ENCODE results near the gene FKRP.
"Not testable (repeated sequence)": the region's sequence is repeated elsewhere in the genome, so short reads cannot be mapped to it uniquely, and the experiment has no call there.

FKRP gene

DNA sequence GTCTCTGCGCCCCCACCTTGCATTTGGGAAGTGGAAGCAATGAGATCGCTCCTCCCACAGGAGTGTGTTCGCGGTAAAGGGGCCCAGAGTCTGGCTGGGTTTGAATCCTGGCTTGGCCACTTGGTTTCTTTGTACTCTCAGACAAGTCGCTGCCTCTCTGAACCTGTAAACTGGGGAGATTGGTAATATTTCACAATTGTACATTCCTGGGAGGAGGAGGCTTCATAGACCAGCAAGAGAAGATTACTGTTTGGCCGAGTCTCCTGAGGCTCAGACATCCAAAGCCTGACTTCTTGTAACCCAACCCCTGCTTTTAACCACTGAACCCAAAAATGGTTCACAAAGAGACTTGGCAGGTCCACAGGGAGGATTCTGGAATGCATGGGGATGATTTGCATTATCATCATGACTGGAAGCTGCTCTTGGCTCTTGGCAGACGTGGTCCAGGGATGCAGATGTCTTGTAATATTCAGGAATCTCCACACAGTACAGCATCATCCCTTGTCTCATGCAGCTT, 14.0 kb downstream of the FKRP start:
- DNase-seq (ENCODE audit: low spot score), result peak; percentile 97

DNA sequence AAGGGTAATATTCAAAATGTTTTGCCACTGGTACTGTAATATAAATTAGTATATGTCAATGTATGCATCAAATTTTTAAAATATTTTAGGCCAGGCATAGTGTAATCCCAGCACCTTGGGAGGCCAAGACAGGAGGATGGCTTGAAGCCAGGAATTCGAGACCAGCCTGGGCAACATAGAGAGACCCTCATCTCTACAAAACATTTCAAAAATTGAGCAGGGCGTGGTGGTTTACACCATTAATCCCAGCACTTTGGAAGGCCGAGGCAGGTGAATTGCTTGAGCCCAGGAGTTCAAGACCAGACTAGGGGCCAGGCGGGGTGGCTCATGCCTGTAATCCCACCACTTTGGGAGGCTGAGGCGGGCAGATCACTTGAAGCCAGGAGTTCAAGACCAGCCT, 14.5 kb downstream of the FKRP start:
- DNase-seq (ENCODE audit: low spot score), result no peak

DNA sequence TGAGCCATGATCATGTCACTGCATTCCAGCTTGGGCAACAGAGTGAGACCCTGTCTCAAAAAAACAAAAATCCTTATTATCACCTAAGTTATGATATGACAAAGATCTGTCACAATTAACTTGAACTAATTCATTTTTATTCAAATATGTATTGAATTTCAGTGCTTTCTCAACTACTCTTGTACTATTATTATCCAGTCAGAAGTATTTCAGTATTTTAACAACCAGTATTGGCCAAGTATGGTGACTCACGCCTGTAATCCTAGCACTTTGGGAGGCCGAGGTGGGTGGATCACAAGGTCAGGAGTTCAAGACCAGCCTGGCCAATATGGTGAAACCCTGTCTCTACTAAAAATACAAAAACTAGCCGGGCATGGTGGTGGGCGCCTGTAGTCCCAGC, 15.0 kb downstream of the FKRP start:
- not testable (repeated sequence) for DNase-seq (ENCODE audit: low spot score)

DNA sequence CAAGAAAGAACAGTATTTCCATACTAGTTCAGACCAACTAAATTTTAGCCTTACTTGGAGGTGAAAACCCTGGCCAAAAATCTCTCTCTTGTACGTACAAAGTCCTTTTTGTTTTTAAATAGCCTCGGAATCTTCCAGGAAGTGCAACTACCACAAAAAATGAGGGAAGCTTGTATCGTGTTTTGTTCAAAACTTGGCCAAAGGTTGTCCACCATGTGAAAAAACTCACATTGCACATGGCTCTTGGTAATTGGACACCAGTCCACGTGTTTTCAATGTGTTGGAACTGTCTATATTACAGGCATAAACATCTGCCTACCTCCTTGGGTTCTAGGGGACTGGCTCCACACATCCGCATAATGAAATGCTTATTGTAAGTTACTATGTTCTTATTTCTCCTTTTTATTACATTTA, 15.6 kb downstream of the FKRP start:
- peak; percentile 31 for DNase-seq (ENCODE audit: low spot score)

DNA sequence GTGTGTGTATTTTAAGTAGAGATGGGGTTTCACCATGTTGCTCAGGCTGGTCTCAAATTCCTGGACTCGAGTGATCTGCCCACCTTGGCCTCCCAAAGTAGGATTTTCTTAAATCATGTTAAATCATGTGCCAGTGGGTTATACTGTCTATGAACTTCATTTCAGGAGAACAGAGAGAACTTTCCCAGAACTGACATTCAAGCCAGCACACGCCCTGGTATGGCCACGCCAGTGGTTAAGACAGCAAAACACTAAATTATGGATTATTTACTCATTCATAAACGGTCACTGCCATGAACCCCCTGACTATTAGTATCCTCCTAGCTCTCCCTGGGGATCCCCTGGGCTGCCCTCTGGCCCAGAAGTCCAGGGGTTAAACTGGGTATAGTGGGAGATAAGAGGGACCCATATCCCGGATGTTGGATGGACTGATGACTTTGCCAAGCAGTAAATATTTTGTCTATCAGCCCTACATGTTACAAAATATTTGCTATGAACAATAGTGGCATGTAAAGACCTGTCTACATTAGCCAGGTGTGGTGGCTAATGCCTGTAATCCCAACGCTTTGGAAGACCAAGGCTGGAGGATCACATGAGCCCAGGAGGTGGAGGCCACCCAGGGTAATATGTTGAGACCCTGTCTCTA, 16.5 kb downstream of the FKRP start:
- DNase-seq (ENCODE audit: low spot score), result no peak

DNA sequence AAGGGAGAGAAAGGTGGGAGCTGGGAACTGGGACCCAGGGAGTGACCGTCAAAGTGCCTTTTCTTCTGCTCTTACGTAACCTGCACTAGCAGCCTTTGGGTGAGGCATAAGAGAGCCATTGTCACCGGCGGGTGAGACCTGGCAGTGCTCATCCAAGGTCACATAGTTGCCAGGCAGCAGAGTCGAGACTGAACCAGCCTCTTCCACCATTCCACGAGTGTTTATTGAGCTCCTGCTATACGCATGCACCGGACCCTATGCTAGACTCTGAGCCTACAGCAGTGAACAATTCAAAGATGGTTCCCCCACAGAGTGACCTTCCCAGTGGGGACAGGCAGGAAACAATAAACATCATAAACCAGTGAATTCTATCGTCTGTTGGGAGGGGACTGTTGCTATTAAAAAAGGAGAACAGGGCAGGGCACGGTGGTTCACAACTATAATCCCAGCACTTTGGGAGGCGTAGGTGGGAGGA, 19.0 kb downstream of the FKRP start:
- DNase-seq (ENCODE audit: low spot score), result no peak

DNA sequence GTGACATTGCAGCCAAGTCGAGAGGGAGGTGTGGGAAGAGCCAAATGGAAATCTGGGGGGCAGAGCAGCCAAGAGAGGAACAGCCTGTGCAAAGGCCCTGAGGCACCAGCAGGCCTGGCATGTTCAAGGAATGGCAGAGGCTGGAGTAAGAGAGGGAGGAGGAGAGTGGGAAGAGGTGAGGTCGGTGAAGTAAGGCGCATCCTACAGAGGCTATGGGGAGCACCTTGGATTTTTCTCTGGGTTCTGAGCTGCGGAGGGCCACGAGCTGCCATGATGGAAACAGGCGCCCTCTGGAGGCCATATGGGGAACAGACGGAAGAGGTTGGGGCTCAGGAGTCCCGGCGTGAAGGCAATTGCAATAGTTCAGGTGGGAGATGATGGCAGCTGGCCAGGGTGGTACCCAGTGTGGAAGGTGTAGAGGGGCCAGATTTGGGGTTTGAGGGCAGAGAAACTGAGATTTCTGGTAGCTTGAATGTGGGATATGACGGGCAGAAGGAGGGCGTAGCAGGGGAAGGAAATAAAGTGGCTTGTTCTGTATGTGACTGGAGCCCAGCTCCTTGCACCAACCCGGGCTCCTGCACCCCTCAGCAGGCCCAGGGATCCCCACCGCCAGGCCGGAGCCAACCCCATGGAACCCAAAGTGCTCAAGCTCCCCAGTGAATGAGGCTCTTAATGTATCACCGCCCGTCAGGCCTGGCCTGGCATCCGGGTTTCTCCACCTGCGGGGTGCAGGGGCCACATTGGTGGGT, 20.9 kb downstream of the FKRP start:
- DNase-seq (ENCODE audit: low spot score), result no peak

DNA sequence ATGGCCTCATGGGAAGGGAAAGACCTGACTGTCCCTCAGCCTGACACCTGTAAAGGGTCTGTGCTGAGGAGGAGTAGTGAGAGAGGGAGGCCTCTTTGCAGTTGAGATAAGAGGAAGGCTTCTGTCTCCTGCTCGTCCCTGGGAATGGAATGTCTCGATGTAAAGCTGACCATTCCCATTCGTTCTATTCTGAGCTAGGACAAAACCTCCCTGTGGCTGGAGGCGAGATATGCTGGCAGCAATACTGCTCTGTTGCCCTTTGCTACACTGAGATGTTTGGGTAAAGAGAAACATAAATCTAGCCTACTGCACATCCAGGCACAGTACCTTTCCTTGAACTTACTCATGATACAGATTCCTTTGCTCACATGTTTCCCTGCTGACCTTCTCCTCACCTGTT, 22.9 kb downstream of the FKRP start:
- DNase-seq (ENCODE audit: low spot score), result not testable (repeated sequence)

DNA sequence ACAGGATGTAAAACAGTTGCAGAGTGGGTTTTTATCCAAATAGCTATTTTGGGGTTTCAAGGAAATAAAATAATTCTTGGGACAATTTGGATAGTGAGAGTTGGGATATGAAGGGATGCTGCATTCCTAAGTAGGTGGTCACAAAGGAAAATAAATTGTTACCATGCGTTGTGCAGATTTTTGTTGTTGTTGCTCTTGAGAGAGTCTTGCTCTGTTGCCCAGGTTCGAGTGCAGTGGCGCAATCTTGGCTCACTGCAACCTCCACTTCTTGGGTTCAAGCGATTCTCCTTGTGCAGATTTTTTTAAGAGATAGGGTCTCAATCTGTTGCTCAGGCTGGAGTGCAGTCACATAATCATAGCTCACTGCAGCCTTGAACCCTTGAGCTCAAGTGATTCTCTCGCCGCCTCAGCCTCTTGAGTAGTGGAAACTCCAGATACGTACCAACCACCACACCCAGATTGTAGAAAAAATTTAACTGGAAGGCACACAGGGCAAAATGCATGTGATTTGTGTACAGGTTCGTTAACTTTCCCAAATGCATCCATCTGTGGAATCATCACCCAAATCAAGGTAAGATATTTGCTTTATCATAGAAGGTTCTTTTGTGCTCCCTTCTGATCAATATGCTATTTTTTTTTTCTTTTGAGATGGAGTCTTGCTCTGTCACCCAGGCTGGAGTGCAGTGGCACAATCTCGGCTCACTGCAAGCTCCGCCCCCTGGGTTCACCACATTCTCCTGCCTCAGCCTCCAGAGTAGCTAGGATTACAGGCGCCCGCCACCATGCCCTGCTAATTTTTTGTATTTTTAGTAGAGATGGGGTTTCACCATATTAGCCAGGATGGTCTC, 26.5 kb downstream of the FKRP start:
- no peak for DNase-seq (ENCODE audit: low spot score)

DNA sequence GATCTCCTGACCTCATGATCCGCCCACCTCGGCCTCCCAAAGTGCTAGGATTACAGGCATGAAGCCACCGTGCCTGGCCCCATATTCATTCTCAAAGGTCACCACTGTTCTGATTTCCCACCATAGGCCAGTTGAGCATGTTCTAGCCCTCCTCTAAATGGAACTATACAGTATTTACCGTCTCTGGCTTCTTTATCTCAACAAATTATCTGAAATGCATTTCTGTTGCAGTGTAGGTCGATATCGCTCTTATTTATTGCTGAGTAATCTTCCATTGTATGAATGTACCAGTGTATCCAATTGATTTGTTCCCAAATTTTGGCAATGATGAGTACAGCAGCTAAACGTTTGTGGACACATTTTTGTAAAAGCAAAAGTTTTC, 27.2 kb downstream of the FKRP start:
- no peak for DNase-seq (ENCODE audit: low spot score)

DNA sequence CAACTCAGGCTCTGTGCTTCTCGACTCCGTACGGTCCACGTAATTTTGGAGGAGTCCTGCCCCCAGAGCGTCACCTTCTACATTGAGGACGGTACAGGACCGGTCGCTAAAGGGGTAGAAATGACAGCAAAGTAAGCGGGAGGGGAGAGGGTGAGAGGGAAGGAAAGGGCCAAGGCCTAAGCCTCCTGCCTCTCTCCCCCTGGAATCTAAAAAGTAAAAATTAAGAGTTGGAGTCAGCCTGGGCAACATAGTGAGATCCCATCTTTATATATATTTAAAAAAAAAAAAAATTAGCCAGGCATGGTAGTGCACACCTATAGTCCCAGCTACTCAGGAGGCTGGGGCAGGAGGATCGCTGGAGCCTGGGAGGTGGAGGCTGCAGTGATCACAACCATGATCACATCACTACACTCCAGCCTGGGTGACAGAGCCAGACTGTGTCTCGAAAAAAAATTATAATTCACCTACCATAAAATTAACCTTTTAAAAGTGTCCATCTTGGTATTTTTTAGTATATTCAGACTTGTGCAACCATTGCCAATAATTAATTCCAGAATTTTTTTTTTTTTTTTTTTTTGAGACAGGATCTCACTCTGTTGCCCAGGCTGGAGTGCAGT, 29.9 kb downstream of the FKRP start:
- no peak for DNase-seq (ENCODE audit: low spot score)

DNA sequence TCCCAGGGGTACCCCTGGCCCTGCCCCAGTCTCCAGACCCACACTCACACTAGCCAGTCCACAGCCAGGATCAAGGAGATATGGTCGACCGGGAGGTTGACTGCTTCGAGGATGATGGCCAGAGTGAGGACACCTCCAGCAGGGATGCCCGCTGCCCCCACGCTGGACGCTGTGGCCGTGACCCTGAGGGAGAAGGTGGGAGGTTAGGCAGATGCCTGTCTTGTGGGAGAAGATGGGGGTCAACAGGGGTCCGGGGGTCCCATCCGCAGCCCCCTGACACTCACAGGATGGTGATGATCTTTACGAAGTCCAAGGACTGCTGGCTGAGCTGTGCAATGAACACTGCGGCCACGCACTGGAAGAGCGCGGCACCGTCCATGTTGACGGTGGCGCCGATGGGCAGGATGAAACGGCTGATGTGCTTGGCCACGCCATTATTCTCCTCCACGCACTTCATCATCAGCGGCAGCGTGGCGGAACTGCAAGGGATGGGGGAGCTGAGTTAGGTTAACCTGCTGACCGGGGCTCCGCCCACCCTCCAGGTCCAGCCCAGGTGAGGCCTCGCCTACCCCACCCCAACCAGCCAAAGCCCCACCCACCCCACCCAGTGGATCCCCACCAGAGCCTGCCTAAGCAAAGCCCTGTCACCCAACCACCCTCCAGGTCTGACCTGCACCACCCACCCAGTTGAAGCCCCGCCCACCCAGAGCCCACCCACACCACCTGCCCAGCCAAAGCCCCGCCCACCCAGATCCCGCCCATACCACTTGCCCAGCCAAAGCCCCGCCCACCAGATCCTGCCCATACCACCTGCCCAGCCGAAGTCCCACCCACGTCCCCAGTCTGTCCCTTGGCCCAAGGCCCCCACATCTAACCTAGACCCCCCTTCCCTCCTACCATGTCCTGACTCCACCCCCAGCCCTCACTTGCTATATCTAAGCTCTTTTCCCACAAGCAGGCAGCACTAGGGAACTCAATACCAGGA, 31.4 kb downstream of the FKRP start:
- no peak for DNase-seq (ENCODE audit: low spot score)

DNA sequence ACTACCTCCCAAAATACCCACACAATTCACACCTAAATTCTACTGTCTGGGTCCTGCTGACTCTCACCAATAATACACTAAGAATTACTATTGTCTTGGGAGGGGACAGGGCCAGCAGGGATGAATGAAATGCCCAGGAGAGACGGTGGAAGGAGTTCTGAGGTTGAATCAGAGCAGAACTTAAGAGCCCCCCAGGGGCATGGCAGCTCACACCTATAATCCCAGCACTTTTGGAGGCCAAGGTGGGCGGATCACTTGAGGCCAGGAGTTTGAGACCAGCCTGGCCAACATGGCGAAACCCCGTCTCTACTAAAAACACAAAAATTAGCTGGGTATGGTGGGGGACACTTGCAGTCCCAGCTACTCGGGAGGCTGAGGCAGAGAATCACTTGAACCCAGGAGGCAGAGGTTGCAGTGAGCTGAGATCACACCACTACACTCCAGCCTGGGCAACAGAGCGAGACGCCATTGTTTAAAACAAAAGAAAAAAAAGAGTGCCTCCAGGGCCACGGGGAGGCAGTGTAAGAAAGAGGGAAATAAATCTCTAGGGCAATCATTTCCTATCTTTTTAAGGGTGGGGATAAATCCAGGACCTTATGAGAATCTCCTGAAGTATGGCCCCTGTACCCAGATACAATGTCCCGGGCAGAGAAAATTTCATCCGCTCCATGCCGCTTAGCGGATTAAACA, 32.2 kb downstream of the FKRP start:
- not testable (repeated sequence) for DNase-seq (ENCODE audit: low spot score)

DNA sequence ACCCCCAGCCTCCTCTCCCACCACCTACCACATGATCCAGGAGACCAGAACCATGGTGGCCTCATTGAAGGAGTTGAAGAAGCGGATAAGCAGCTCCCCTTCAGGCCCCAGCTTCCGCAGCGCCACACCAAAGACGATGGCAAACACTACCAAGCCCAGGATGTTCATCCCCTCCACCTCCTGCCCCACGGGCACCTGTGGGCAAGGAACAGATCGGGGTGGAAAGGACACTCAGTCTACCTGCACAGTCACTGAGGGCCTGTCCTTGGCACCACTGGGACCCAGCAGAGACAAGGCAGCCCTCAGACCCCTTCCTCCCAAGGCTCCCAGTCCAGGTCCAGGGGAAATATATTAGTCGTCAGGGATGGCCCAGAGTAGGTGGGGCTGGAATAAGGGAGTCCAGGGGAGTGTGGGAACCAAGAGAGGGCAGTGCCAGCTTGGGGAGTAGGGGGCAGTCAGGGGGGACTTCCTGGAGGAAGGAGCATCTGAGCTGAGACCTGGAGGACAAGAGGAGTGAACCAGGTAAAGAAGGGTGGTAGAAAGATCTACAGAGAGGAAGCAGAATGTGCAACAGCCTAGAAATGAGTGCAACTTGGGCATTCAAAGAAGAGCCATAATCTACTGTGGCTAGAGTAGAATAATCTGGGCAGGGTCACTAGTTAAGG, 36.6 kb downstream of the FKRP start:
- no peak for DNase-seq (ENCODE audit: low spot score)

DNA sequence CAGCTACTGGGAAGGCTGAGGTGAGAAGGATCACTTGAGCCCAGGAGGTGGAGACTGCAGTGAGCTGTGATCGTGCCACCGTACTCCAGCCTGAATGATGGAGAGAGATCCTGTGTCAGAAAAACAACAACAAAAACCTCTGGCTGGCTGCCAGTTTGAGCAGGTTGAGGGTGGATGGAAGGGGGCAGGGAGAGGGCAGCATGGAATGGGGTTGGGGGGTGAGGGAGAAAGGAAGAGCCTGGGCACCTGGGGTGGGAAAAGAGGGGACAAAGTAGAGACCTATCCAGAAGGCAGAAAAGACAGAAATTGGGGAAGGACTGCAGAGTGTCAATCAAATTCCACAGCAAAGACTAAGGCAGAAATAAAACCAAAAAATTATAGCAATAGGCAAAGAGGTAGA, 37.8 kb downstream of the FKRP start:
- no peak for DNase-seq (ENCODE audit: low spot score)

DNA sequence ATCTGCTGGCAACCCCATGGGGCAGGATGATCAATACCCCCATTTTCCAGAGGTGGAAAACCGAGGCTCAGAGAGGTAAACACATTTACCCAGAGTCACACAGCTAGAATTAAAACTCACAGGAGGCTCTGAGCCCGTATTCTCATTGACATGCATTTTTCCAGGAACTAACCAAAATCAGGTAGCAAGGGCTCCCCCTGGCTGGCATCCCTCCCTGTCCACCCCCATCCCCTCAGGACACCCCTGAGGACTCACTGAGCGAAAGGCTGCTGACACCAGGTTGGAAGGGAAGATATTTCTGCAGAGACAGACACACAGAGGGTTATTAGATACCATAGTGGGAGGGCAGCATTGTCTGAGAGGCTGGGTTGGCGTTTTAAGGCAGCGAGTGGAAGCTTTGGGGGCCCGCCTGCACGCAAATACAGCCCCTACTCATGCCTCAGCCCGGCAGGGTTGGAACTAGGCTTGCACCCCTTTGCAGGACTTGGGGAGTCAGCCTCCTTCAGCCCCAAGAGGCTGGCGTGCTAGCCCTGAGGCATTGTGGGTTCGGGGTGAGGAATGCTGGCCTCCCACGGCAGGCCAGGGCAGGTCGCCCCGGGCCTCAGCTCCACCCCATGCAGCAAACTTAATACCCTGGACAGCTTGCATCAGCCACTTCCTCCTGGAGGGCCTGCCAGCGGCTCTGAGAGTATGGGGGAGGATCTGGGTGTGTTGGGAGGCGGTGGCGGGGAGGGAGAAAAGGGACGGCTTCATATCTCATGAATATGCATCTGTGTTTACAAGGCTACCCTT, 38.6 kb downstream of the FKRP start:
- peak; percentile 82 for DNase-seq (ENCODE audit: low spot score)

DNA sequence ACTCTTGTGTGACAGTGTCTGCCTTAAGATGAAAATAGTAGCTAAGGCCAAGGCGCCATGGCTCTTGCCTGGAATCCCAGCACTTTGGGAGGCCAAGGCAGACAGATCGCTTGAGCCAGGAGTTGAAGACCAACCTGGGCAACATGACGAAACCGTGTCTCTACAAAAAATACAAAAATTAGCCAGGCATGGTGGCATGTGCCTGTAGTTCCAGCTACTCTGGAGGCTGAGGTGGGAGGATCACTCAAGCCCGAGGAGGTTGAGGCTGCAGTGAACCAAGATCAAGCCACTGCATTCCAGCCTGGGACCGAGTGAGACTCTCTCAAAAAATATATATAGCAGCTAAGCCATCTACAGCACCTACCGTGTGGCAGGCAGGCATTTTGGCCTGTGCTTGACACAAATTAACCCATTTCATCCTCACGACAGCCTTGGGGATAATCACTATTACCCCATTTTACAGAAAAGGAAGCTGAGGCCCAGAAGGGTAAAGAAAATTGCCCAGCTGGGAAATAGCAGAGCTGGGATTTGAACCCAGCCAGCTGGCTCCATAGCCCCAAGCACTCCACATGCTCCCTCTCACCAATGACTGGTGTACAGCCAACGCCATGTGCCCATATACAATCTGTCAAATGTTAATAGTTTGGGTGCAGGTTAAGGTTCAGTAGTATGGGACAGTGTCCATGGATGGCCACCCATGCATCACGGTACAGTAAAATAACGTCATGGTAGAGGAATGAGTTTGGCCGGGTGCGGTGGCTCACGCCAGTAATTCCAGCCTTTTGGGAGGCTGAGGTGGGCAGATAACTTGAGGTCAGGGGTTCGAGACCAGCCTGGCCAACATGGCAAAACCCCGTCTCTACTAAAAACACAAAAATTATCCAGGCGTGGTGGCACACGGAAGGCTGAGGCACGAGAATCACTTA, 39.5 kb downstream of the FKRP start:
- no peak for DNase-seq (ENCODE audit: low spot score)

DNA sequence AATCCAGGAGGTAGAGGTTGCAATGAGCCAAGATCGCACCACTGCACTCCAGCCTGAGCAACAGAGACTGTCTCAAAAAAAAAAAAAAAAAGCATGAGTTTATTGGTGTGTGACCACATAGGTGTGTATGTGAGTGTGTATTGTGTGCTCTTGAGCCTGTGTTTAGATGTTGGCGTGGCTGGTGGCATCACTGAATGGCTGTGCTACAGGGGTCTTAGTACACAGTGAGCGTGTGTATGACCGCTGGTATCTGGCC, 40.1 kb downstream of the FKRP start:
- DNase-seq (ENCODE audit: low spot score), result no peak

All from AG08395 (cell line).